ENCODE results near the gene FHIT. TPM values are rescaled to one million over a fixed set of nuclear protein-coding genes. Genes with fewer than 3 reads are reported as not detected.

Gene FHIT
- total RNA-seq, 2 experiments from 2014 or later = 86.0 to 90.6 TPM

- Histone ChIP-seq H3K27ac (ENCODE audit: low read depth in 1 of 2, low read length in 2 of 2) (no peak overlapping the region), H3K4me3 (ENCODE audit: low read length) (no peak overlapping the region), H3K9me3 (ENCODE audit: control insufficient read depth in 1 of 2, insufficient read depth in 1 of 2, low read length in 2 of 2) (no peaks in the 10 kb centered on the region), H3K4me1 (ENCODE audit: insufficient read depth, low read length) (no peaks in the 10 kb centered on the region), H3K36me3 (ENCODE audit: insufficient read depth, low read length) (no peaks in the 10 kb centered on the region), H3K27me3 (ENCODE audit: control insufficient read depth in 1 of 2, insufficient read depth in 2 of 2, low read length in 2 of 2) (no peaks in the 10 kb centered on the region)
- Mint-ChIP-seq H3K9me3 (no peaks in the 10 kb centered on the region), H3K27ac (no peak overlapping the region), H3K27me3 (no peaks in the 10 kb centered on the region), H3K4me1 (ENCODE audit: low read depth) (no peaks in the 10 kb centered on the region), H3K4me3 (no peak overlapping the region), H3K36me3 (ENCODE audit: low read depth) (no peaks in the 10 kb centered on the region)
- ATAC-seq (ENCODE audit: poor library complexity) = no peak
- TF ChIP-seq, protein P1, sequence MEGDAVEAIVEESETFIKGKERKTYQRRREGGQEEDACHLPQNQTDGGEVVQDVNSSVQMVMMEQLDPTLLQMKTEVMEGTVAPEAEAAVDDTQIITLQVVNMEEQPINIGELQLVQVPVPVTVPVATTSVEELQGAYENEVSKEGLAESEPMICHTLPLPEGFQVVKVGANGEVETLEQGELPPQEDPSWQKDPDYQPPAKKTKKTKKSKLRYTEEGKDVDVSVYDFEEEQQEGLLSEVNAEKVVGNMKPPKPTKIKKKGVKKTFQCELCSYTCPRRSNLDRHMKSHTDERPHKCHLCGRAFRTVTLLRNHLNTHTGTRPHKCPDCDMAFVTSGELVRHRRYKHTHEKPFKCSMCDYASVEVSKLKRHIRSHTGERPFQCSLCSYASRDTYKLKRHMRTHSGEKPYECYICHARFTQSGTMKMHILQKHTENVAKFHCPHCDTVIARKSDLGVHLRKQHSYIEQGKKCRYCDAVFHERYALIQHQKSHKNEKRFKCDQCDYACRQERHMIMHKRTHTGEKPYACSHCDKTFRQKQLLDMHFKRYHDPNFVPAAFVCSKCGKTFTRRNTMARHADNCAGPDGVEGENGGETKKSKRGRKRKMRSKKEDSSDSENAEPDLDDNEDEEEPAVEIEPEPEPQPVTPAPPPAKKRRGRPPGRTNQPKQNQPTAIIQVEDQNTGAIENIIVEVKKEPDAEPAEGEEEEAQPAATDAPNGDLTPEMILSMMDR (IDR thresholded peaks at IDR 0.05) = no peak
- intact Hi-C loops (cut with DNase I, micrococcal nuclease) = no loop called here
- CTCF ChIA-PET = no interaction called here
- POLR2A ChIA-PET = no interaction called here
- no peak for DNase-seq
These were observed 614.4 kb downstream of the FHIT start for GRCh38 chr3:60636846-60637245.

DNA sequence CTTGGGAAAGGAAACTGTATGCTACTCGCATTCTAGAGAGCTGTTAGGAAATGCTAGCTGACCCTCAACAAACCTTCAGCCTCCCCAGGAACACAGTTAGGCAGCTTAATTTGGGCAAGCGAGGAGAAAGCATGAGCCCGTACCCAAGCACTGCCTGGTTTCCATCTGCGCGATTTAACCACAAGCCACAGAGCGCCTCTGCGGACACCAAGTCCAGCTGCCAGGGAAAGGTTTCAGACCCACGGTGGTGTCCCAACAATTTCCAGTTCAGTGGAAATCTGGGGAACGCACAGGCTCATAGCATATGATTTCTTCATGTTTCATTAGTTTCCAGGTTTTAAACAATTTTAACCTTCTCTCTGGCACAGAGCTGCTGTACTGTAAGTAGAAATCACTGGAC is 617.6 kb downstream of the FHIT start:
- ChIA-PET POLR2A (no interaction called here), CTCF (no interaction called here)
- H3K4me1 ChIP-seq (ENCODE audit: insufficient read depth, low read length) = no peaks in the 10 kb centered on the region
- TF ChIP-seq, protein P1 (IDR thresholded peaks at IDR 0.05) = no peak
- Mint-ChIP-seq H3K4me3 (no peak overlapping the region), H3K9me3 (no peaks in the 10 kb centered on the region), H3K27ac (no peak overlapping the region), H3K27me3 (no peaks in the 10 kb centered on the region), H3K36me3 (ENCODE audit: low read depth) (no peaks in the 10 kb centered on the region), H3K4me1 (ENCODE audit: low read depth) (no peaks in the 10 kb centered on the region)
- ATAC-seq (ENCODE audit: poor library complexity) (no peak), DNase-seq (no peak)
- no peaks in the 10 kb centered on the region for H3K36me3 ChIP-seq (ENCODE audit: insufficient read depth, low read length)
- intact Hi-C loops (cut with DNase I, micrococcal nuclease) = no loop called here
- H3K27ac ChIP-seq (ENCODE audit: low read depth in 1 of 2, low read length in 2 of 2) = no peak overlapping the region
- H3K4me3 ChIP-seq (ENCODE audit: low read length) = no peak overlapping the region
- H3K27me3 ChIP-seq (ENCODE audit: control insufficient read depth in 1 of 2, insufficient read depth in 2 of 2, low read length in 2 of 2) = no peaks in the 10 kb centered on the region
- no peaks in the 10 kb centered on the region for H3K9me3 ChIP-seq (ENCODE audit: control insufficient read depth in 1 of 2, insufficient read depth in 1 of 2, low read length in 2 of 2)

- no peaks in the 10 kb centered on the region for H3K9me3 Mint-ChIP-seq
- no peak overlapping the region for H3K4me3 Mint-ChIP-seq
- ChIA-PET CTCF (no interaction called here), POLR2A (no interaction called here)
- H3K9me3 ChIP-seq (ENCODE audit: control insufficient read depth in 1 of 2, insufficient read depth in 1 of 2, low read length in 2 of 2) = no peaks in the 10 kb centered on the region
- TF ChIP-seq, protein P1 (IDR thresholded peaks at IDR 0.05) = no peak
- DNase-seq (no peak), ATAC-seq (ENCODE audit: poor library complexity) (no peak)
- H3K27me3 ChIP-seq (ENCODE audit: control insufficient read depth in 1 of 2, insufficient read depth in 2 of 2, low read length in 2 of 2) = no peaks in the 10 kb centered on the region
- intact Hi-C loops (cut with DNase I, micrococcal nuclease) = no loop called here
- H3K27ac ChIP-seq (ENCODE audit: low read depth in 1 of 2, low read length in 2 of 2) = no peak overlapping the region
- H3K4me1 Mint-ChIP-seq (ENCODE audit: low read depth) = no peaks in the 10 kb centered on the region
- no peaks in the 10 kb centered on the region for H3K27me3 Mint-ChIP-seq
- H3K4me3 ChIP-seq (ENCODE audit: low read length) = no peak overlapping the region
- no peaks in the 10 kb centered on the region for H3K36me3 ChIP-seq (ENCODE audit: insufficient read depth, low read length)
- H3K4me1 ChIP-seq (ENCODE audit: insufficient read depth, low read length) = no peaks in the 10 kb centered on the region
- no peak overlapping the region for H3K27ac Mint-ChIP-seq
- no peaks in the 10 kb centered on the region for H3K36me3 Mint-ChIP-seq (ENCODE audit: low read depth)
These were observed 619.7 kb downstream of the FHIT start for GRCh38 chr3:60631509-60631908.

All from CD4-positive, alpha-beta T cell (primary cell).